HepG2 (cell line): ENCODE measurements around the gene SPATS2. TPM values are rescaled to one million over a fixed set of nuclear protein-coding genes. Genes with fewer than 3 reads are reported as not detected.

Source experiments
- GPN1 ChIP-seq: sonication (generic); formaldehyde crosslinking; IDR thresholded peaks from 2 replicates; pipeline ENCODE4 v1.5.1; 2020; ENCODE audit warnings: missing genetic modification reagents, borderline replicate concordance
- JARID2 ChIP-seq: sonication (generic); formaldehyde crosslinking; IDR thresholded peaks from 2 replicates; pipeline ENCODE4 v1.8.1; 2023; ENCODE audit warnings: missing genetic modification reagents, inconsistent platforms; ENCODE audit not compliant: insufficient replicate concordance
- MLLT10 ChIP-seq: sonication (generic); formaldehyde crosslinking; IDR thresholded peaks from 2 replicates; pipeline ENCODE4 v1.4.0; 2020; ENCODE audit warnings: missing genetic modification reagents
- NFIC ChIP-seq: IDR thresholded peaks from 2 replicates; pipeline ENCODE4 v1.6.1; 2012; ENCODE audit warnings: mild to moderate bottlenecking, low read length, inconsistent platforms
- NFKBIZ ChIP-seq: IDR thresholded peaks from 2 replicates; pipeline ENCODE4 v1.6.1; 2018; ENCODE audit warnings: missing genetic modification reagents, missing compliant biosample characterization
- PAX8 ChIP-seq: sonication (generic); formaldehyde crosslinking; IDR thresholded peaks from 2 replicates; pipeline ENCODE4 v1.8.0; 2022; ENCODE audit warnings: mild to moderate bottlenecking, missing genetic modification reagents, borderline replicate concordance
- RAD21 ChIP-seq: fragments of 450-650 bp; formaldehyde crosslinking; IDR thresholded peaks from 2 replicates; pipeline ENCODE4 v1.5.0; 2020; ENCODE audit warnings: mild to moderate bottlenecking
- RBAK ChIP-seq: sonication (generic); formaldehyde crosslinking; IDR thresholded peaks from 2 replicates; pipeline ENCODE4 v1.5.1; 2020; ENCODE audit warnings: mild to moderate bottlenecking, missing genetic modification reagents
- SATB2 ChIP-seq: sonication (generic); formaldehyde crosslinking; IDR thresholded peaks from 2 replicates; pipeline ENCODE4 v1.5.0; 2020; ENCODE audit warnings: missing genetic modification reagents
- SKI ChIP-seq: fragments of 450-650 bp; IDR thresholded peaks from one replicate; pipeline ENCODE4 v1.6.1; 2018; ENCODE audit warnings: mild to moderate bottlenecking; ENCODE audit not compliant: partially characterized antibody
- TBP ChIP-seq: sonication (generic); formaldehyde crosslinking; IDR thresholded peaks from 2 replicates; pipeline ENCODE4 v1.5.0; 2020; ENCODE audit warnings: missing genetic modification reagents
- ZBTB21 ChIP-seq: sonication (generic); formaldehyde crosslinking; IDR thresholded peaks from 2 replicates; pipeline ENCODE4 v1.4.0; 2020; ENCODE audit warnings: missing genetic modification reagents
- ZMYM4 ChIP-seq: sonication (generic); formaldehyde crosslinking; IDR thresholded peaks from 2 replicates; pipeline ENCODE4 v1.8.1; 2023; ENCODE audit warnings: mild to moderate bottlenecking, missing genetic modification reagents
- ZNF24 ChIP-seq: fragments of 450-650 bp; IDR thresholded peaks from 2 replicates; pipeline ENCODE4 v1.6.1; 2017; ENCODE audit warnings: antibody characterized with exemption, mild to moderate bottlenecking
- ZNF253 ChIP-seq: sonication (generic); formaldehyde crosslinking; IDR thresholded peaks from 2 replicates; pipeline ENCODE4 v1.8.0; 2022; ENCODE audit warnings: mild to moderate bottlenecking, missing genetic modification reagents, borderline replicate concordance
- ZNF264 ChIP-seq: sonication (generic); formaldehyde crosslinking; IDR thresholded peaks from 2 replicates; pipeline ENCODE4 v1.4.0; 2020; ENCODE audit warnings: missing genetic modification reagents
- ZNF382 ChIP-seq: sonication (generic); formaldehyde crosslinking; IDR thresholded peaks from 2 replicates; pipeline ENCODE4 v1.5.0; 2020; ENCODE audit warnings: missing genetic modification reagents, mild to moderate bottlenecking, borderline replicate concordance
- ZNF430 ChIP-seq: sonication (generic); formaldehyde crosslinking; IDR thresholded peaks from 2 replicates; pipeline ENCODE4 v1.9.0; 2021; ENCODE audit warnings: mild to moderate bottlenecking, missing genetic modification reagents
- ZNF446 ChIP-seq: sonication (generic); formaldehyde crosslinking; IDR thresholded peaks from 2 replicates; pipeline ENCODE4 v1.5.0; 2020; ENCODE audit warnings: mild to moderate bottlenecking, missing genetic modification reagents
- polyA plus RNA-seq, 8 experiments: library from polyadenylated mRNA; depleted of rRNA in 3 of 8; stranded (reverse) in 7 of 8; unstranded in 1 of 8; fragments of >200 nt; fragmentation: Illumina TruSeq in 4 of 8; extraction: Trizol in 4 of 8; gene quantifications; 2 replicates each; pipeline versions ENCODE4 v1.2.1 to v1.2.3, GENCODE V29; 2011 to 2016; ENCODE audit warnings: low read depth in 4 of 8, missing spikeins in 1 of 8, mixed read lengths in 1 of 8; ENCODE audit not compliant: insufficient read depth in 1 of 8
- total RNA-seq, 5 experiments: library from RNA; depleted of rRNA; stranded (reverse); fragments of >200 nt; fragmentation: Illumina TruSeq; extraction: Trizol; gene quantifications; 2 replicates each; pipeline ENCODE4 v1.2.3, GENCODE V29; 2016; ENCODE audit warnings: low read depth in 1 of 5
- TF ChIP-seq, protein P1 (sequence below): sonication (generic); formaldehyde crosslinking; IDR thresholded peaks from 2 replicates; pipeline ENCODE4 v1.5.1; 2020; ENCODE audit warnings: missing genetic modification reagents, mild to moderate bottlenecking, borderline replicate concordance
- TF ChIP-seq, protein P2 (sequence below): sonication (generic); formaldehyde crosslinking; IDR thresholded peaks from 2 replicates; pipeline ENCODE4 v1.4.0; 2020; ENCODE audit warnings: missing genetic modification reagents, mild to moderate bottlenecking, borderline replicate concordance
- TF ChIP-seq, protein P3 (sequence below): sonication (generic); formaldehyde crosslinking; IDR thresholded peaks from 2 replicates; pipeline ENCODE4 v1.4.0; 2020; ENCODE audit warnings: missing genetic modification reagents

Gene SPATS2
- total and polyA plus RNA-seq, 2 of the 13 experiments (the other 11 are each of a cell fraction or from before 2014, with no cell fraction given) = 19.3 to 28.1 TPM

DNA sequence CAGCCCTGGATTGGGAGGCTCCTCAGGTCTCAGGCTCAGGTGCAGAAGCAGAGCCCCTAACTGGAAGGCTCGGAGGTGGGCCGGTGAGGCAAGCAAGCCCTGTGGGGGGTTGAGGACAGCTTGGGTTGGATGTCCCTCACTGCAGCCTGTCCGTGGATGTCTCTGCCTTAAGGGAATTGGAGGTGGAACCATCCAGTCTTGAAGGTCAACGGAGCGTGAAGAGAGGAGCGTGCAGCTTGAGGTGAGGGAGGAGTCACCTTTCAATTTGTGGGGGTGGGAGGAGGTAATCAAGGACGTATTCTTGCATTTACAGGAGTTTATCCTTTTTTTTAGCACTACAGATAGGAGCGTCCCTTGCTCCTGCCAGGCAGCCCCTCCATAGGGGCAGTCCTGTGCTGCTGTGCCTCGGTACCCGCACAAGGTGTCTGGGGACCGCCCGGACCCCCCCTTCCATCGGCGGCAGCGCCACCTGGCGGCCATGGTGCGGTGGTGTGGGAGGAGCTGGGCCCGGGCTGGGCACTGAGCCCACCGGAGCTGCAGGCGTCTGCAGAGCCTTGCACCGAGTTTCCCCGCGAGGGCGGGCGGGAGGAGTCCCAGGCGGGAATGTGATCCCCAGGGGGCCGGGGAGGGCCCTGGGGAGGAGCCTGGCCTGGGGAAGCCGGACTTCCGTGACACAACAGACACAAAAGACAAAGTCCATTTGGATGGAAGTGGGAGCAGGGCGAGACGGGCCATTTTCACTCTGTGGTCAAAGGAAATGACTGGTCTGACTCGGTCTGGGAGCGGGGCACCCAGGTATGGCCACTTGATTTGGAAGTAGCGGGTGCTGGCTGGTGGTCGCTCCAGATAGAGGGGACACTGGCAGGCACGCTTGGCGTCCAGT is 19.7 kb upstream of the SPATS2 start (continued):
- TF ChIP-seq SATB2 = 0 out of 2 replicates have a peak, but pooled peaks have one; percentile 75
- peak; percentile 87 for TF ChIP-seq ZMYM4
- TF ChIP-seq, protein P1, sequence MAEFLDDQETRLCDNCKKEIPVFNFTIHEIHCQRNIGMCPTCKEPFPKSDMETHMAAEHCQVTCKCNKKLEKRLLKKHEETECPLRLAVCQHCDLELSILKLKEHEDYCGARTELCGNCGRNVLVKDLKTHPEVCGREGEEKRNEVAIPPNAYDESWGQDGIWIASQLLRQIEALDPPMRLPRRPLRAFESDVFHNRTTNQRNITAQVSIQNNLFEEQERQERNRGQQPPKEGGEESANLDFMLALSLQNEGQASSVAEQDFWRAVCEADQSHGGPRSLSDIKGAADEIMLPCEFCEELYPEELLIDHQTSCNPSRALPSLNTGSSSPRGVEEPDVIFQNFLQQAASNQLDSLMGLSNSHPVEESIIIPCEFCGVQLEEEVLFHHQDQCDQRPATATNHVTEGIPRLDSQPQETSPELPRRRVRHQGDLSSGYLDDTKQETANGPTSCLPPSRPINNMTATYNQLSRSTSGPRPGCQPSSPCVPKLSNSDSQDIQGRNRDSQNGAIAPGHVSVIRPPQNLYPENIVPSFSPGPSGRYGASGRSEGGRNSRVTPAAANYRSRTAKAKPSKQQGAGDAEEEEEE (CRISPR knock-in tag) = no peak
- peak; percentile 93 for TF ChIP-seq ZNF264 (CRISPR knock-in tag)
- peak; percentile 36 for TF ChIP-seq JARID2 (CRISPR knock-in tag)
- no peak for TF ChIP-seq ZNF382 (CRISPR knock-in tag)
- TF ChIP-seq PAX8 = no peak
- no peak for TF ChIP-seq ZNF446 (CRISPR knock-in tag)
- TF ChIP-seq NFIC = 0 out of 2 replicates have a peak, but pooled peaks have one; percentile 11
- no peak for TF ChIP-seq RBAK (CRISPR knock-in tag)
- TF ChIP-seq ZNF430 = peak; percentile 87; the same call in 1 of the 2 replicates
- no peak for TF ChIP-seq TBP (CRISPR knock-in tag)
- TF ChIP-seq RAD21 = peak; percentile 73
- peak; percentile 82 for TF ChIP-seq SKI
- no peak for TF ChIP-seq ZNF253
- no peak for TF ChIP-seq ZBTB21 (CRISPR knock-in tag)
- TF ChIP-seq GPN1 (CRISPR knock-in tag) = no peak
- TF ChIP-seq ZNF24 = no peak
- no peak for TF ChIP-seq MLLT10 (CRISPR knock-in tag)
- TF ChIP-seq NFKBIZ (CRISPR knock-in tag) = peak; percentile 66; the same call in 1 of the 2 replicates
- TF ChIP-seq, protein P2, sequence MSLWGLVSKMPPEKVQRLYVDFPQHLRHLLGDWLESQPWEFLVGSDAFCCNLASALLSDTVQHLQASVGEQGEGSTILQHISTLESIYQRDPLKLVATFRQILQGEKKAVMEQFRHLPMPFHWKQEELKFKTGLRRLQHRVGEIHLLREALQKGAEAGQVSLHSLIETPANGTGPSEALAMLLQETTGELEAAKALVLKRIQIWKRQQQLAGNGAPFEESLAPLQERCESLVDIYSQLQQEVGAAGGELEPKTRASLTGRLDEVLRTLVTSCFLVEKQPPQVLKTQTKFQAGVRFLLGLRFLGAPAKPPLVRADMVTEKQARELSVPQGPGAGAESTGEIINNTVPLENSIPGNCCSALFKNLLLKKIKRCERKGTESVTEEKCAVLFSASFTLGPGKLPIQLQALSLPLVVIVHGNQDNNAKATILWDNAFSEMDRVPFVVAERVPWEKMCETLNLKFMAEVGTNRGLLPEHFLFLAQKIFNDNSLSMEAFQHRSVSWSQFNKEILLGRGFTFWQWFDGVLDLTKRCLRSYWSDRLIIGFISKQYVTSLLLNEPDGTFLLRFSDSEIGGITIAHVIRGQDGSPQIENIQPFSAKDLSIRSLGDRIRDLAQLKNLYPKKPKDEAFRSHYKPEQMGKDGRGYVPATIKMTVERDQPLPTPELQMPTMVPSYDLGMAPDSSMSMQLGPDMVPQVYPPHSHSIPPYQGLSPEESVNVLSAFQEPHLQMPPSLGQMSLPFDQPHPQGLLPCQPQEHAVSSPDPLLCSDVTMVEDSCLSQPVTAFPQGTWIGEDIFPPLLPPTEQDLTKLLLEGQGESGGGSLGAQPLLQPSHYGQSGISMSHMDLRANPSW (CRISPR knock-in tag) = peak; percentile 78; the same call in 1 of the 2 replicates
- TF ChIP-seq, protein P3, sequence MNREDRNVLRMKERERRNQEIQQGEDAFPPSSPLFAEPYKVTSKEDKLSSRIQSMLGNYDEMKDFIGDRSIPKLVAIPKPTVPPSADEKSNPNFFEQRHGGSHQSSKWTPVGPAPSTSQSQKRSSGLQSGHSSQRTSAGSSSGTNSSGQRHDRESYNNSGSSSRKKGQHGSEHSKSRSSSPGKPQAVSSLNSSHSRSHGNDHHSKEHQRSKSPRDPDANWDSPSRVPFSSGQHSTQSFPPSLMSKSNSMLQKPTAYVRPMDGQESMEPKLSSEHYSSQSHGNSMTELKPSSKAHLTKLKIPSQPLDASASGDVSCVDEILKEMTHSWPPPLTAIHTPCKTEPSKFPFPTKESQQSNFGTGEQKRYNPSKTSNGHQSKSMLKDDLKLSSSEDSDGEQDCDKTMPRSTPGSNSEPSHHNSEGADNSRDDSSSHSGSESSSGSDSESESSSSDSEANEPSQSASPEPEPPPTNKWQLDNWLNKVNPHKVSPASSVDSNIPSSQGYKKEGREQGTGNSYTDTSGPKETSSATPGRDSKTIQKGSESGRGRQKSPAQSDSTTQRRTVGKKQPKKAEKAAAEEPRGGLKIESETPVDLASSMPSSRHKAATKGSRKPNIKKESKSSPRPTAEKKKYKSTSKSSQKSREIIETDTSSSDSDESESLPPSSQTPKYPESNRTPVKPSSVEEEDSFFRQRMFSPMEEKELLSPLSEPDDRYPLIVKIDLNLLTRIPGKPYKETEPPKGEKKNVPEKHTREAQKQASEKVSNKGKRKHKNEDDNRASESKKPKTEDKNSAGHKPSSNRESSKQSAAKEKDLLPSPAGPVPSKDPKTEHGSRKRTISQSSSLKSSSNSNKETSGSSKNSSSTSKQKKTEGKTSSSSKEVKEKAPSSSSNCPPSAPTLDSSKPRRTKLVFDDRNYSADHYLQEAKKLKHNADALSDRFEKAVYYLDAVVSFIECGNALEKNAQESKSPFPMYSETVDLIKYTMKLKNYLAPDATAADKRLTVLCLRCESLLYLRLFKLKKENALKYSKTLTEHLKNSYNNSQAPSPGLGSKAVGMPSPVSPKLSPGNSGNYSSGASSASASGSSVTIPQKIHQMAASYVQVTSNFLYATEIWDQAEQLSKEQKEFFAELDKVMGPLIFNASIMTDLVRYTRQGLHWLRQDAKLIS = no peak; the same call in 1 of the 2 replicates
